Liver (tissue), 1 donor: ENCODE results near the gene RPS10.

Experiments used
- FOXA2 ChIP-seq: IDR thresholded peaks from 2 replicates; pipeline ENCODE4 v1.6.1; 2016; ENCODE audit warnings: antibody characterized with exemption
- ZBTB33 ChIP-seq: IDR thresholded peaks from 2 replicates; pipeline ENCODE4 v1.6.1; 2016; ENCODE audit warnings: antibody characterized with exemption

DNA sequence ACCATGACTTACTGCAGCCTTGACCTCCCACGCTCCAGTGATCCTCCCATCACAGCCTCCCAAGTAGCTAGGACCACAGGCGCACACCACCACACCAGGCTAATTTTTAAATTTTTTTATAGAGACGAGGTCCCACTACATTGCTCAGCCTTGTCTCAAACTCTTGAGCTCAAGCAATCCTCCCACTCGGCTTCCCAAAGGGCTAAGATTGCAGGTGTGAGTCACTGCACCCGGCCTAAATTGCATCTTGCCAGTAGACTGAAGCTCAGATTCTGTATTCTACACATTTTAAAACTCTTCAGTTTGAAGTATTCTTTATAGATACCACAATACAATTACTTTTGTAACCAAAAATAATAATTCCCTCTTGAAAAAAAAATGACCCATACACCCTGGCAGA lies 44.8 kb downstream of the RPS10 start:
- TF ChIP-seq FOXA2 (no peak), ZBTB33 (no peak)
